MG63 (cell line): Measurements from ENCODE around the gene MET. TPM values are rescaled to one million over a fixed set of nuclear protein-coding genes. Genes with fewer than 3 reads are reported as not detected.
"Not testable (repeated sequence)": the region's sequence is repeated elsewhere in the genome, so short reads cannot be mapped to it uniquely, and the experiment has no call there.

Source experiments
- DNase-seq: peaks from one replicate; pipeline ENCODE4 v3.0.0-alpha.2; 2020
- H3K27me3 ChIP-seq: fragments of 250-450 bp; sonication (Bioruptor Pico); 2 replicates; pipeline ENCODE4 v1.5.1; 2020; ENCODE audit warnings: mild to moderate bottlenecking, moderate library complexity
- H3K36me3 ChIP-seq: fragments of 250-450 bp; sonication (Bioruptor Pico); 2 replicates; pipeline ENCODE4 v1.5.1; 2020; ENCODE audit warnings: mild to moderate bottlenecking, moderate library complexity
- H3K4me3 ChIP-seq: fragments of 250-450 bp; sonication (Bioruptor Pico); 2 replicates; pipeline ENCODE4 v1.5.1; 2020; ENCODE audit warnings: mild to moderate bottlenecking, moderate library complexity
- H3K9me3 ChIP-seq: fragments of 250-450 bp; sonication (Bioruptor Pico); 2 replicates; pipeline ENCODE4 v1.5.1; 2020; ENCODE audit warnings: mild to moderate bottlenecking, moderate library complexity
- total RNA-seq: library from RNA; depleted of rRNA; stranded (reverse); fragments of >200 nt; shearing (Covaris generic); gene quantifications from 2 replicates; pipeline ENCODE4 v1.2.3, GENCODE V29; 2014; ENCODE audit warnings: low replicate concordance

MET gene
- total RNA-seq, 1 experiment from 2014 or later = 46.7 TPM

DNA sequence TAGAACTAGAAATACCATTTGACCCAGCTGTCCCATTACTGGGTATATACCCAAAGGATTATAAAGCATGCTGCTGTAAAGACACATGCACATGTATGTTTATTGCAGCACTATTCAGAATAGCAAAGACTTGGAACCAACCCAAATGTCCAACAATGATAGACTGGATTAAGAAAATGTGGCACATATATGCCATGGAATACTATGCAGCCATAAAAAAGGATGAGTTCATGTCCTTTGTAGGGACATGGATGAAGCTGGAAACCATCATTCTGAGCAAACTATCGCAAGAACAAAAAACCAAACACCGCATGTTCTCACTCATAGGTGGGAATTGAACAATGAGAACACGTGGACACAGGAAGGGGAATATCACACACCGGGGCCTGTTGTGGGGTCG, 74.4 kb downstream of the MET start:
- not testable (repeated sequence) for H3K27me3 ChIP-seq, DNase-seq, H3K9me3 ChIP-seq, H3K4me3 ChIP-seq
- H3K36me3 ChIP-seq = peaks cover 30% of the 10 kb centered on the region

- peaks cover 16% of the 10 kb centered on the region for H3K36me3 ChIP-seq
- DNase-seq, H3K4me3 ChIP-seq, H3K27me3 ChIP-seq, H3K9me3 ChIP-seq: not testable (repeated sequence)
Observed at GRCh38 chr7:116751070-116751469, 79.1 kb downstream of the MET start.

DNA sequence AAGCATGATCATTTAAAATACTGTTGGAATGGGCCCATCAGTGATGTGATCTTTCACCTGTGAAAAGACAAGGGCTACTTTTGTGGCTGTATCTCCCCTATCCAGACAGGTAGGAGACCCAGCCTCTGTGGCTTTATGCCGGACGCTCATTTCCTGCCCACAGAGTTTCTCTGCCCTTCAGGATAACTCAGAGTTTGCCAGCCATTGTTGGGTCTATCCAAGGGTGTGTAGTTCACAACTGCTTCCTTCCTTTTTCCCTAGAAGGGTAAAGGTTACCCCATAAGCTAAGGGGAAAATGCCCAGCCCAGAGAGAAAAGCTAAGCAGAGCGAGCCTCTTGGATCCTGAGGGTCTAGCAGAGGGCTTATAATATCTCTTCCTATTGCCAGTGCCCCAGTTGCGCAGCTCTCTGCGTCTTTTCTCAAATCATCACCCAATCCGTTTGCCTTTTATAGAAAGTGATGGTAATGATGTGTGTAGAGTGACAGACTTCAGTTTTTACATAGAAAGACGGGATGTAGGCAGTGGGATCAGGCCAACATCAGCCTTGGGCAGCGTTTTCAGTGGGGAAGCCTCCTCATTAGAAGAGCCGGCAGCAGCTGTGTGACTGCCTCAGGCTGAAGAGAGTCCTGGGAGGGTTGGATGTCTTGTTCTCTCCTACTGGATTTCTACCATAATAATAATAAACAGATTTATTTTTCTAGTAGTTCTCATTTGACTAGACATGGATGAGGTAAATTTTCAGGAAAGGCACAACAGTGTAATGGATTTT, 80.5 kb downstream of the MET start:
- H3K27me3 ChIP-seq = no peaks in the 10 kb centered on the region
- no peak overlapping the region for H3K4me3 ChIP-seq
- H3K9me3 ChIP-seq = no peaks in the 10 kb centered on the region; the same call in 1 of the 2 replicates
- H3K36me3 ChIP-seq = peaks cover 21% of the 10 kb centered on the region
- DNase-seq = no peak

DNA sequence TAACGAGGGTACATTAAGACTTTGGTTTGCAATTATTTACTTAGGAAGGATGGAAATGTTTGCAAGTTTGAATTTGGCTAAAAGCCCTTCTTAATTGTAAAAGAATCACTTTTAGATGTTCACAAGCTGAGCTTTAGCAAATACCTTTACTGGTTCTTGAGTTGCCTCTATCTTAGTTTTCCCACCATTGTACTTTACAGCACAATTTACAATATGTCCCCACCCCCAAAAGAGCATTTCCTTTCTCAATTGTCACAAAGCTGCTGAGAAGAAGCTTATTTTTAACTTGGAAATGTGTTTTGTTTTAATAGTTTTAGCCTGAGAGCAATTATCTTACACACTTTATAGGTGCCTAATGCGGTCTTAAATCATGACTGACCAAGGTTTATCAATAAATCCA, 81.1 kb downstream of the MET start:
- Histone ChIP-seq H3K27me3 (no peaks in the 10 kb centered on the region), H3K36me3 (peaks cover 27% of the 10 kb centered on the region), H3K9me3 (no peaks in the 10 kb centered on the region), H3K4me3 (no peak overlapping the region)
- no peak for DNase-seq

DNA sequence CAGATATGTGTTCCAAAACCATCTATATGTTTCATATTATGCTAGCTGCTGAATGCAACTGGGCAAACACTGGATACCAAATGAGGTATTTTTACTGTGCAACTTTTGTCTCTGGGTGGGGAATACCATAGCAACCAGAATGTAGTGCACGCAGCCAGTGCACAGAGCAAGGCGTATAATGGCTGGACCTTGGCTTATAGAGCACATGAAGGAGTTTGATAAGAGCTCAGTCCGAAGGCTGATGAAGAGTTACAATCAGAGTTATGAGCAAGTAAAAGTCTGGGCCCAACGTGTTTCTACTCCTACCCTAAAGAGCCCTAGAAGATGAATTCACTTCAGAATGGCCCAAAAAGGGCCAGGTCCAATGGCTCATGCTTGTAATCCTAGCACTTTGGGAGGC, 82.2 kb downstream of the MET start:
- Histone ChIP-seq H3K36me3 (peaks cover 38% of the 10 kb centered on the region), H3K4me3 (no peak overlapping the region), H3K9me3 (no peaks in the 10 kb centered on the region), H3K27me3 (no peaks in the 10 kb centered on the region)
- DNase-seq = no peak

DNA sequence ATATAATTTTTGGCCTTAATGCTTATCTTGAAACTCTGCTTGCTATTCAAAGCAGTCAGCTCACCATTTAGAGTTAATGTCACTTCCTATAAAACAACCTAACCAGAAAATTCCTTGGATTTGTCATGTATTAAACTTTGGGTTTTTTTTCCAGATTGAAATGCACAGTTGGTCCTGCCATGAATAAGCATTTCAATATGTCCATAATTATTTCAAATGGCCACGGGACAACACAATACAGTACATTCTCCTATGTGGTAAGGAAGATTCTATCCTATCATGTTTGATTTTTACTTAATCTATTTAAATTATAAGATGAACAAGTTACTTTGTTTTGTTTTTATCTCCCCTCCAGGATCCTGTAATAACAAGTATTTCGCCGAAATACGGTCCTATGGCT, 85.3 kb downstream of the MET start:
- H3K36me3 ChIP-seq = peaks cover 43% of the 10 kb centered on the region
- no peak overlapping the region for H3K4me3 ChIP-seq
- DNase-seq = no peak
- H3K9me3 ChIP-seq = no peaks in the 10 kb centered on the region
- H3K27me3 ChIP-seq = no peaks in the 10 kb centered on the region

DNA sequence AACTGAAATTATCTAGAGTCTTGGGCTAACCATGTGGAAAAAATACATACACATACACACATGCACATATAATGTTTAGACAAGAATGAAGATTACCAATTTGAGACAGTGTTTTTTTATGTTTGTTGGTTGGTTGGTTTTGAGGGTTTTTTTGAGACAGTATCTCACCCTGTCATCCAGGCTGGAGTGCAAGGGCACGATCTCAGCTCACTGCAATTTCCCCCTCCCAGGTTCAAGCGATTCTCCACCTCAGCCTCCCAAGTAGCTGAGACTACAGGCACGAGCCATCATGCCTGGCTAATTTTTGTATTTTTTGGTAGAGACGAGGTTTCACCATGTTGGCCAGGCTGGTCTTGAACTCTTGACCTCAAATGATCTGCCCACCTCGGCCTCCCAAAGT, 87.6 kb downstream of the MET start:
- H3K9me3 ChIP-seq, DNase-seq, H3K4me3 ChIP-seq, H3K27me3 ChIP-seq: not testable (repeated sequence)
- peaks cover 56% of the 10 kb centered on the region for H3K36me3 ChIP-seq

DNA sequence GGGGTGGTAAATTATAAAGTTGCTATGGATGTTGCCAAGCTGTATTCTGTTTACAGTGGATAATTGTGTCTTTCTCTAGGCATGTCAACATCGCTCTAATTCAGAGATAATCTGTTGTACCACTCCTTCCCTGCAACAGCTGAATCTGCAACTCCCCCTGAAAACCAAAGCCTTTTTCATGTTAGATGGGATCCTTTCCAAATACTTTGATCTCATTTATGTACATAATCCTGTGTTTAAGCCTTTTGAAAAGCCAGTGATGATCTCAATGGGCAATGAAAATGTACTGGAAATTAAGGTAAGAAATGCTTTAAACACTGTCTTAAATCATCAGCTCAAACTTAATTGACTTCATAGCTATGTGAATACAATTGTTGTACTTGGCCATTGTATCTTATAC, 91.0 kb downstream of the MET start:
- DNase-seq = no peak
- Histone ChIP-seq H3K36me3 (peaks cover 42% of the 10 kb centered on the region), H3K9me3 (no peaks in the 10 kb centered on the region), H3K4me3 (no peak overlapping the region), H3K27me3 (no peaks in the 10 kb centered on the region)

- no peak for DNase-seq
- no peak overlapping the region for H3K4me3 ChIP-seq
- no peaks in the 10 kb centered on the region for H3K9me3 ChIP-seq
- no peaks in the 10 kb centered on the region for H3K27me3 ChIP-seq
- H3K36me3 ChIP-seq = peaks cover 35% of the 10 kb centered on the region
Observed at GRCh38 chr7:116763647-116764046, 91.7 kb downstream of the MET start.

DNA sequence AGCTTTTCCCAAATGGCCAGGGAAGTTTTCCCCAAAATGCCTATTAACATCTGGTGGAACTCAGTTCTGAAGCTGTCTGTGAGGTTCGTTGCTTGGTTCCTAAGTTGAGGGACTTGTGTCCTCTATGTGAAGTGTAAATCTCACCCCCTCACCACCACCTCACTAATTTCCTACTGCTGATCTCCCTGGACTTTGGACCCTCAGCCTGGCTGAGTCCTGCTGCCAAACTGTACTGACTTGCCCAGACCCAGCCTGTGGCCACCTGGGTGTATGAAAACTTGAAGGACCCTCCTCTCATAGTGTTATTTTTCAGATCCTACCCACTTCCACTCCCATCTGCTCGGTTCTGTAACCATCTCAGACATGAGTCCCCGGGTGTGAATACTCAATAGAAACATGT, 94.9 kb downstream of the MET start:
- H3K9me3 ChIP-seq = no peaks in the 10 kb centered on the region
- H3K36me3 ChIP-seq = peaks cover 36% of the 10 kb centered on the region
- no peak for DNase-seq
- no peak overlapping the region for H3K4me3 ChIP-seq
- H3K27me3 ChIP-seq = no peaks in the 10 kb centered on the region

DNA sequence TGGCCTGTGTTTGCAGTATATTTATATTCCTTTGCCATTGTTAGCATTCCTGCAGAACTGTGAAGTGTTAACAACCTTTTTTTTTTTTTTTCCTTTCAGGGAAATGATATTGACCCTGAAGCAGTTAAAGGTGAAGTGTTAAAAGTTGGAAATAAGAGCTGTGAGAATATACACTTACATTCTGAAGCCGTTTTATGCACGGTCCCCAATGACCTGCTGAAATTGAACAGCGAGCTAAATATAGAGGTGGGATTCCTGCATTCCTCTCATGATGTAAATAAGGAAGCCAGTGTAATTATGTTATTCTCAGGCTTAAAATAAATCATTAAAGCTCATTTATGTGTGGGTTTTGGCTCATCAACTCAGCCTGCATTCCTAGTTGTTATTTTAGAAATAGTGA, 97.5 kb downstream of the MET start:
- Histone ChIP-seq H3K36me3 (peaks cover 37% of the 10 kb centered on the region), H3K4me3 (no peak overlapping the region), H3K27me3 (no peaks in the 10 kb centered on the region), H3K9me3 (no peaks in the 10 kb centered on the region)
- DNase-seq = no peak

- no peaks in the 10 kb centered on the region for H3K27me3 ChIP-seq
- H3K4me3 ChIP-seq = no peak overlapping the region
- no peak for DNase-seq
- H3K9me3 ChIP-seq = no peaks in the 10 kb centered on the region
- H3K36me3 ChIP-seq = peaks cover 42% of the 10 kb centered on the region
Observed at GRCh38 chr7:116770941-116771340, 98.9 kb downstream of the MET start.

DNA sequence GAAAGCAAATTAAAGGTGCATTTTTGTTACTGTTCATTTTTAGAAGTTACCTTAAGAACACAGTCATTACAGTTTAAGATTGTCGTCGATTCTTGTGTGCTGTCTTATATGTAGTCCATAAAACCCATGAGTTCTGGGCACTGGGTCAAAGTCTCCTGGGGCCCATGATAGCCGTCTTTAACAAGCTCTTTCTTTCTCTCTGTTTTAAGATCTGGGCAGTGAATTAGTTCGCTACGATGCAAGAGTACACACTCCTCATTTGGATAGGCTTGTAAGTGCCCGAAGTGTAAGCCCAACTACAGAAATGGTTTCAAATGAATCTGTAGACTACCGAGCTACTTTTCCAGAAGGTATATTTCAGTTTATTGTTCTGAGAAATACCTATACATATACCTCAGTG, 99.6 kb downstream of the MET start:
- Histone ChIP-seq H3K27me3 (no peaks in the 10 kb centered on the region), H3K9me3 (no peaks in the 10 kb centered on the region), H3K4me3 (no peak overlapping the region), H3K36me3 (peaks cover 42% of the 10 kb centered on the region)
- DNase-seq = no peak

DNA sequence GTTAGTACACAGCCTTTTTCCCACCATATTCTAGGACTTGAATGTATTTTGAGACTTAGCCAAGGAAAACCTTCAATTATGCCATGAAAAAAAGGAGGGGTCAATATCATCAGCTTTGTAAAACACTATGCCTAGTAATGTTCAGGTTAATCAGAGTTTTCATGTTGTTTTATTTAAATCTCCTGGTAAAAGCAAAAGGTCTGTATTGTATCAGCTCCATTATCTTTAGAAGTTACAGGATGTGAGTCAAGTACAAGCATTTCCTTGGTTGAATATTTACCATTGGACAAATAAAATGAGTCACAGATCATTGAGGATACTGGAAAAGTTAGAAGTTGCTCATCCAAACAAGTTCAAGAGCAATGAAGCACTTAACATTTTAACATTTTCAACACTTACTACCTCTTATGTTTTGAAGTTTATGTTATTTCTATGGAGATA, 100.4 kb downstream of the MET start:
- Histone ChIP-seq H3K36me3 (peaks cover 40% of the 10 kb centered on the region), H3K9me3 (no peaks in the 10 kb centered on the region), H3K4me3 (no peak overlapping the region), H3K27me3 (no peaks in the 10 kb centered on the region)
- no peak for DNase-seq

GRCh38 chr7:116772926-116773749, 101.1 kb downstream of the MET start:
- H3K4me3 ChIP-seq = no peak overlapping the region
- peaks cover 41% of the 10 kb centered on the region for H3K36me3 ChIP-seq
- DNase-seq = no peak
- H3K9me3 ChIP-seq = no peaks in the 10 kb centered on the region
- no peaks in the 10 kb centered on the region for H3K27me3 ChIP-seq

GRCh38 chr7:116776046-116776445, 104.0 kb downstream of the MET start:
- H3K4me3 ChIP-seq = no peak overlapping the region
- no peak for DNase-seq
- no peaks in the 10 kb centered on the region for H3K9me3 ChIP-seq
- peaks cover 52% of the 10 kb centered on the region for H3K36me3 ChIP-seq
- no peaks in the 10 kb centered on the region for H3K27me3 ChIP-seq

DNA sequence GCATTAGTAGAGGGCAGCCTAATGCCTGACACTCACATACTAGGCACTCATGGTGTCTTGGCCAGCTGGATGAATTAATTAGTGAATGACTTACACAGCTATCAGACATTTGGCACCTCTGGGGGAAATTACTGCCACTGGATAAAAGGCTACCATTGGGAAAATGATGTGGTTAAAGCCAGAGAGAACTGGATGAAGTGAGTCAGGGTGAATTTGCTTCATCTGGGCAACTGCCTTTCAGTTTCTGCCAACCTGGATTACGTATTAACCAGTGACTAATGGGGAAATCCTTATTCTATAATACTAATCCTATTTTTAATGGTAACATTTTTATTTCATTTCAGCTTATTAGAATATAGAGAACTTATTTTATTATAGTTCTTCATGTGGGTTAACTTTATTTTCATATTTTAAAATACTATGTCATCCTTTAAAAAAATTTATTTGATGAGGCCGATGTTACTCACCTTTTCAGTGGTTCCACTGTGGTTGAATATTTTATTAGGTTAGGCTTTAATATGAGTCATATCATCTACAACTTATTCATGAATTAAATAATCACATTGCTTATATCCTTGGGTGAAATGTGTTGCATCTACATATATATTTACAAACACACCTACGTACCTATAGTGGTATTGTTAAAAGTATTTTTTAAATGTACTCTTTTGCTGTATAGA, 104.8 kb downstream of the MET start:
- DNase-seq = peak; percentile 56
- Histone ChIP-seq H3K4me3 (no peak overlapping the region), H3K9me3 (no peaks in the 10 kb centered on the region), H3K36me3 (peaks cover 45% of the 10 kb centered on the region), H3K27me3 (no peaks in the 10 kb centered on the region)
